Measurements from ENCODE around the gene ATG16L2.

DNA sequence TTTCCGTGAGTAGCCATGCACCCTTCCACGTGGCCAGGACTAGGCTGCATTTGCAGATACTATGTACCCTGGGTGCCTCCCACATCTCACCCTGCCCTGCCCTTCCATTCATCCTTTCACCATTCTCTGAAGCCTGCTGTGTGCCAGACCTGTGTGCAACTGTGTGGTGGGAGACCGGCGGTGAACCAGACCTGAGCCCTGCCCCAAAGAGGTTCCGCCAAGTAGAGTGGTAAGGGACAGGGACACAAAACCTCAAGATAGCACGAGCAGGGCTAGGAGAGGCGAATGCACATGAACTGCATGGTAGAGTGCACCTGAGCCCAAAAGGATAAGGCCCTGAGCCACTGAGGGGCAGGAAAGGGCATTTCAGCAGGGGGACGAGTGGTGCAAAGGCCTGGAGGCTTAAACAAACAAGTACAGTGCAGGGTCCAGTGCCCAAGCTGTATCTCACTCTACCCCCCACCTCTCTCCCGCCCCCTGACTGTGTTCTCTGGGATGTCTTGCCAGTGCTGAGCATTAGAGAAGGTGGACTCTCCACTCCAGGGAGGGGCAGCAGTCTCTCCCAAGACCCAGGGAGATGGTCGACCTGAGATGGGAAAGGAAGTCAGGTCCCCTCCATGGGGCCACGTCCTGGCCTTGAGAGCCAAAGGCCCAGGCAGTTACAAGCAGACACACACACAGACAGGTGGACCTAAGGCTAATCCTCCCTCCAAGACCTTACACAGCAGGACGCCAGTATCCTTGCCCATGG is 47.9 kb upstream of the ATG16L2 start:
- TF ChIP-seq POLR2A (IDR thresholded peaks at IDR 0.05): no peak
- TF ChIP-seq, protein P1, sequence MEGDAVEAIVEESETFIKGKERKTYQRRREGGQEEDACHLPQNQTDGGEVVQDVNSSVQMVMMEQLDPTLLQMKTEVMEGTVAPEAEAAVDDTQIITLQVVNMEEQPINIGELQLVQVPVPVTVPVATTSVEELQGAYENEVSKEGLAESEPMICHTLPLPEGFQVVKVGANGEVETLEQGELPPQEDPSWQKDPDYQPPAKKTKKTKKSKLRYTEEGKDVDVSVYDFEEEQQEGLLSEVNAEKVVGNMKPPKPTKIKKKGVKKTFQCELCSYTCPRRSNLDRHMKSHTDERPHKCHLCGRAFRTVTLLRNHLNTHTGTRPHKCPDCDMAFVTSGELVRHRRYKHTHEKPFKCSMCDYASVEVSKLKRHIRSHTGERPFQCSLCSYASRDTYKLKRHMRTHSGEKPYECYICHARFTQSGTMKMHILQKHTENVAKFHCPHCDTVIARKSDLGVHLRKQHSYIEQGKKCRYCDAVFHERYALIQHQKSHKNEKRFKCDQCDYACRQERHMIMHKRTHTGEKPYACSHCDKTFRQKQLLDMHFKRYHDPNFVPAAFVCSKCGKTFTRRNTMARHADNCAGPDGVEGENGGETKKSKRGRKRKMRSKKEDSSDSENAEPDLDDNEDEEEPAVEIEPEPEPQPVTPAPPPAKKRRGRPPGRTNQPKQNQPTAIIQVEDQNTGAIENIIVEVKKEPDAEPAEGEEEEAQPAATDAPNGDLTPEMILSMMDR (IDR thresholded peaks at IDR 0.05): no peak
- no peak for TF ChIP-seq POLR2AphosphoS5 (IDR thresholded peaks at IDR 0.05; ENCODE audit: insufficient read depth in 1 of 2, low read depth in 1 of 2)

Measured in vagina (tissue), 2 donors.